ENCODE data around the gene DYSF.

Gene DYSF

GRCh38 chr2:71599646-71600236 is 146.4 kb downstream of the DYSF start:
- no peak for TF ChIP-seq CTCF (IDR thresholded peaks at IDR 0.05)

GRCh38 chr2:71600555-71600954 is 147.2 kb downstream of the DYSF start:
- TF ChIP-seq CTCF (IDR thresholded peaks at IDR 0.05), result no peak

- TF ChIP-seq CTCF (IDR thresholded peaks at IDR 0.05), result no peak
Measured at GRCh38 chr2:71601136-71602114, 148.1 kb downstream of the DYSF start.

GRCh38 chr2:71602115-71602495 is 148.7 kb downstream of the DYSF start:
- no peak for TF ChIP-seq CTCF (IDR thresholded peaks at IDR 0.05)

- TF ChIP-seq CTCF (IDR thresholded peaks at IDR 0.05), result no peak
Measured at GRCh38 chr2:71602581-71602980, 149.2 kb downstream of the DYSF start.

GRCh38 chr2:71603311-71603811 is 150.0 kb downstream of the DYSF start:
- no peak for TF ChIP-seq CTCF (IDR thresholded peaks at IDR 0.05)

GRCh38 chr2:71603851-71604725 is 150.7 kb downstream of the DYSF start:
- TF ChIP-seq CTCF (IDR thresholded peaks at IDR 0.05), result no peak
